Panc1 (cell line): ENCODE measurements around the gene EVL. TPM values are rescaled to one million over a fixed set of nuclear protein-coding genes. Genes with fewer than 3 reads are reported as not detected.

Source experiments
- ATAC-seq: fragments of 200-7000 bp; cut with Tn5 transposase; 2 replicates; pipeline ENCODE4 v1.9.1; 2020; ENCODE audit warnings: mild to moderate bottlenecking, moderate library complexity
- BruUV-seq: library from RNA; stranded (reverse); fragments of 400-500 nt; replicated peaks from 2 replicates; lab custom pipeline; 2021; lab: Mats Ljungman, UMichigan
- CTCF ChIA-PET: fragments of 300-600 bp; sonication (Branson Sonifier 250); formaldehyde crosslinking; loops from one replicate; lab custom pipeline; 2022; ENCODE audit warnings: antibody characterized with exemption; lab: Charles Lee
- POLR2A ChIA-PET: fragments of 300-600 bp; sonication (Branson Sonifier 250); formaldehyde crosslinking; loops from one replicate; lab custom pipeline; 2022; ENCODE audit warnings: antibody characterized with exemption; lab: Charles Lee
- DNase-seq: peaks from one replicate; pipeline ENCODE4 v3.0.0-alpha.2; 2010; ENCODE audit warnings: low read depth, low spot score
- H3K27ac ChIP-seq: 2 replicates; pipeline ENCODE4 v1.5.1; 2011; ENCODE audit warnings: mild to moderate bottlenecking, low read length, inconsistent platforms
- H3K27me3 ChIP-seq: fragments of 200-500 bp; sonication (Bioruptor generic); 2 replicates; pipeline ENCODE4 v1.6.0; 2014; ENCODE audit warnings: low read length, inconsistent platforms; ENCODE audit not compliant: control insufficient read depth, insufficient read depth
- H3K36me3 ChIP-seq: fragments of 200-500 bp; sonication (Bioruptor generic); 2 replicates; pipeline ENCODE4 v1.5.1; 2014; ENCODE audit warnings: inconsistent platforms, mild to moderate bottlenecking, low read length, moderate library complexity; ENCODE audit not compliant: control insufficient read depth, insufficient read depth
- H3K4me1 ChIP-seq: 2 replicates; pipeline ENCODE4 v1.5.1; 2011; ENCODE audit warnings: inconsistent platforms, mild to moderate bottlenecking, low read length, moderate library complexity; ENCODE audit not compliant: control insufficient read depth, insufficient read depth
- H3K4me3 ChIP-seq, 2 experiments: 2 replicates each; pipeline ENCODE4 v1.5.1; 2011 to 2012; ENCODE audit warnings: low read depth in 2 of 2, low read length in 2 of 2, mild to moderate bottlenecking in 2 of 2, inconsistent platforms in 1 of 2, moderate library complexity in 1 of 2
- H3K9me3 ChIP-seq: fragments of 200-500 bp; sonication (Bioruptor generic); 2 replicates; pipeline ENCODE4 v1.5.1; 2014; ENCODE audit warnings: low read depth, mild to moderate bottlenecking, inconsistent platforms, low read length, moderate library complexity; ENCODE audit not compliant: control insufficient read depth, insufficient read depth
- CTCF ChIP-seq: fragments of 450-650 bp; IDR thresholded peaks from 2 replicates; pipeline ENCODE4 v1.5.1; 2017; ENCODE audit warnings: mild to moderate bottlenecking
- POLR2AphosphoS5 ChIP-seq: IDR thresholded peaks from 2 replicates; pipeline ENCODE4 v1.6.1; 2012; ENCODE audit warnings: mild to moderate bottlenecking, low read depth, low read length, moderate library complexity
- REST ChIP-seq, 2 experiments: IDR thresholded peaks; 2 replicates each; pipeline ENCODE4 v1.6.1; 2011 to 2012; ENCODE audit warnings: low read depth in 2 of 2, control low read depth in 1 of 2, low read length in 1 of 2, mild to moderate bottlenecking in 1 of 2, moderate library complexity in 1 of 2; ENCODE audit not compliant: insufficient read depth in 1 of 2
- SIN3A ChIP-seq: IDR thresholded peaks from 2 replicates; pipeline ENCODE4 v1.6.1; 2012; ENCODE audit warnings: low read depth, mild to moderate bottlenecking, low read length, moderate library complexity, borderline replicate concordance; ENCODE audit not compliant: insufficient read depth
- TCF7L2 ChIP-seq: IDR thresholded peaks from 2 replicates; pipeline ENCODE4 v1.6.1; 2011; ENCODE audit warnings: mild to moderate bottlenecking, low read depth, low read length, inconsistent platforms
- in situ Hi-C: cut with HindIII; loops from 2 replicates; pipeline ENCODE4 v1.10.0; 2016; ENCODE audit warnings: low sequenced_read_pairs, low pct_unique_long_range_greater_than_20kb
- intact Hi-C: fragments of 100-400 bp; cut with micrococcal nuclease; formaldehyde crosslinking; loops from one replicate; pipeline ENCODE4 v1.10.0; 2022; ENCODE audit not compliant: unreplicated experiment
- total RNA-seq: library from RNA; stranded (reverse); gene quantifications from one replicate; pipeline ENCODE4 v1.2.1, GENCODE V29; 2021; ENCODE audit not compliant: unreplicated experiment

The EVL gene
- total RNA-seq, 1 experiment from 2014 or later: 38.3 TPM

GRCh38 chr14:100111931-100112704 is 46.9 kb downstream of the EVL start:
- H3K27ac ChIP-seq: no peak overlapping the region
- no peak overlapping the region for H3K4me3 ChIP-seq
- CTCF ChIA-PET: no interaction called here
- POLR2A ChIA-PET: no interaction called here
- no TSS peak for BruUV-seq
- H3K9me3 ChIP-seq: no peaks in the 10 kb centered on the region
- H3K27me3 ChIP-seq: no peaks in the 10 kb centered on the region
- no peak for TF ChIP-seq SIN3A
- no peak for TF ChIP-seq POLR2AphosphoS5
- TF ChIP-seq TCF7L2: no peak
- TF ChIP-seq REST (IDR thresholded peaks at IDR 0.05; ENCODE audit: insufficient read depth in 1 of 2, low read depth in 2 of 2, low read length in 1 of 2): no peak
- TF ChIP-seq CTCF: no peak
- H3K36me3 ChIP-seq: no peaks in the 10 kb centered on the region
- ATAC-seq (no peak), DNase-seq (no peak)
- in situ Hi-C loops (no loop called here), intact Hi-C loops (no loop called here)
- no peaks in the 10 kb centered on the region; the same call in 1 of the 2 replicates for H3K4me1 ChIP-seq

GRCh38 chr14:100114109-100114765 is 49.0 kb downstream of the EVL start:
- in situ Hi-C loops (no loop called here), intact Hi-C loops (no loop called here)
- H3K4me3 ChIP-seq: no peak overlapping the region
- no peak for TF ChIP-seq POLR2AphosphoS5
- no peak for TF ChIP-seq SIN3A
- no peak for TF ChIP-seq REST (IDR thresholded peaks at IDR 0.05; ENCODE audit: insufficient read depth in 1 of 2, low read depth in 2 of 2, low read length in 1 of 2)
- TF ChIP-seq CTCF: no peak
- TF ChIP-seq TCF7L2: no peak
- H3K27me3 ChIP-seq: no peaks in the 10 kb centered on the region
- H3K36me3 ChIP-seq: no peaks in the 10 kb centered on the region
- ChIA-PET POLR2A (no interaction called here), CTCF (no interaction called here)
- DNase-seq (no peak), ATAC-seq (no peak)
- BruUV-seq: no TSS peak
- H3K4me1 ChIP-seq: no peaks in the 10 kb centered on the region
- no peak overlapping the region for H3K27ac ChIP-seq
- no peaks in the 10 kb centered on the region for H3K9me3 ChIP-seq
